ENCODE measurements around the gene AIFM3. TPM values are rescaled to one million over a fixed set of nuclear protein-coding genes. Genes with fewer than 3 reads are reported as not detected.

Gene AIFM3
- total RNA-seq, 2 experiments from 2014 or later, result 0.14 TPM; not detected in 1

- H3K27ac Mint-ChIP-seq, result no peak overlapping the region
- peaks cover 3% of the 10 kb centered on the region for H3K36me3 Mint-ChIP-seq
- peaks cover 10% of the 10 kb centered on the region for H3K4me1 Mint-ChIP-seq
- H3K4me3 Mint-ChIP-seq, result no peak overlapping the region
- no peaks in the 10 kb centered on the region for H3K27me3 Mint-ChIP-seq
- DNase-seq, result no peak
- H3K9me3 Mint-ChIP-seq, result no peaks in the 10 kb centered on the region
These were observed 27.3 kb downstream of the AIFM3 start for GRCh38 chr22:20994128-20994901.

- DNase-seq, result no peak
- H3K27ac Mint-ChIP-seq, result no peak overlapping the region
- H3K36me3 Mint-ChIP-seq, result peaks cover 3% of the 10 kb centered on the region
- no peak overlapping the region for H3K4me3 Mint-ChIP-seq
- H3K27me3 Mint-ChIP-seq, result no peaks in the 10 kb centered on the region
- H3K4me1 Mint-ChIP-seq, result peaks cover 6% of the 10 kb centered on the region
- H3K9me3 Mint-ChIP-seq, result no peaks in the 10 kb centered on the region
These were observed 27.8 kb downstream of the AIFM3 start for GRCh38 chr22:20994902-20995241.

DNA sequence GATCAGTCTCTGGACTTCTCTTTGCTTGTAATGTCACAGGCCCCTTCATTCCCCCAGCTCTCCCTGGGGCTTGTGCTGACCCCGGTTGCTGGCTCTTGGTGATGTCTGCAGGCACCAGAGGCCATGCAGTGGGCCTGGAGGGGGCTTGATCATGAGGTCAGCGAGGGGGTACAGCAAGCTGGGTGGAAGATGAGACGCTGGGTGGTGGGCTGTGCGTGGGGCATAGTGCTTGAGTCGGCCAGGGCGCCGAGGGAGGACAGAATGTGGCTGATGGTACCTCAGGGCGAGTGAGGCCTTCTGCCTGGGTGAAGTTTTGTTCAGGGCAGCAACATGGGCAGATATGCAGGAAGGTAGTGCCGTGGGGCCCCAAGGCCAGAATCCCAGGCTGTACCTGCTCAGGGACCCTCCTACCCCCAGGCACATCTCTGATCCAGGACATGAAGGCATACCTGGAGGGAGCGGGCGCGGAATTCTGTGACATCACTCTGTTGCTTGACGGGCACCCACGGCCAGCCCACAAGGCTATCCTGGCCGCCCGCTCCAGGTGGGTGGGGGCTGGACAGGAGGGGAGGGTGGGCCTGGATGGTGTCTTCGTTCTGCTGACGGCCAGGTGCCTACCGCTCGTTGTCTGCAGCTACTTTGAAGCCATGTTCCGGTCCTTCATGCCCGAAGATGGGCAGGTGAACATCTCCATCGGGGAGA lies 28.4 kb downstream of the AIFM3 start:
- Mint-ChIP-seq H3K9me3 (no peaks in the 10 kb centered on the region), H3K27ac (no peak overlapping the region), H3K27me3 (no peaks in the 10 kb centered on the region)

GRCh38 chr22:20996031-20996410 lies 29.0 kb downstream of the AIFM3 start:
- H3K4me1 Mint-ChIP-seq, result peaks cover 9% of the 10 kb centered on the region

More for the DNA sequence above, 28.4 kb downstream of the AIFM3 start:
- Mint-ChIP-seq H3K4me3 (no peak overlapping the region), H3K4me1 (peaks cover 9% of the 10 kb centered on the region), H3K36me3 (peaks cover 6% of the 10 kb centered on the region)
- no peak for DNase-seq

GRCh38 chr22:20996598-20997535 lies 29.8 kb downstream of the AIFM3 start:
- Mint-ChIP-seq H3K36me3 (peaks cover 9% of the 10 kb centered on the region), H3K27me3 (no peaks in the 10 kb centered on the region), H3K27ac (peak overlapping the region; percentile 19)

More at GRCh38 chr22:20996031-20996410, 29.0 kb downstream of the AIFM3 start:
- Mint-ChIP-seq H3K4me3 (no peak overlapping the region), H3K27ac (no peak overlapping the region), H3K27me3 (no peaks in the 10 kb centered on the region), H3K9me3 (no peaks in the 10 kb centered on the region), H3K36me3 (peaks cover 6% of the 10 kb centered on the region)
- no peak for DNase-seq

GRCh38 chr22:20997536-20998257 lies 30.6 kb downstream of the AIFM3 start:
- Mint-ChIP-seq H3K27me3 (no peaks in the 10 kb centered on the region), H3K4me1 (peaks cover 12% of the 10 kb centered on the region), H3K36me3 (peaks cover 9% of the 10 kb centered on the region), H3K4me3 (no peak overlapping the region), H3K27ac (peak overlapping the region; percentile 19), H3K9me3 (no peaks in the 10 kb centered on the region)
- DNase-seq, result no peak

More at GRCh38 chr22:20996598-20997535, 29.8 kb downstream of the AIFM3 start:
- H3K4me3 Mint-ChIP-seq, result no peak overlapping the region
- H3K9me3 Mint-ChIP-seq, result no peaks in the 10 kb centered on the region
- H3K4me1 Mint-ChIP-seq, result peaks cover 12% of the 10 kb centered on the region
- DNase-seq, result no peak

GRCh38 chr22:20998411-20999336 lies 31.6 kb downstream of the AIFM3 start:
- H3K27me3 Mint-ChIP-seq, result no peaks in the 10 kb centered on the region
- H3K36me3 Mint-ChIP-seq, result peaks cover 9% of the 10 kb centered on the region
- no peak for DNase-seq
- H3K27ac Mint-ChIP-seq, result peak overlapping the region; percentile 16
- no peak overlapping the region for H3K4me3 Mint-ChIP-seq
- H3K9me3 Mint-ChIP-seq, result no peaks in the 10 kb centered on the region
- peaks cover 14% of the 10 kb centered on the region for H3K4me1 Mint-ChIP-seq

DNA sequence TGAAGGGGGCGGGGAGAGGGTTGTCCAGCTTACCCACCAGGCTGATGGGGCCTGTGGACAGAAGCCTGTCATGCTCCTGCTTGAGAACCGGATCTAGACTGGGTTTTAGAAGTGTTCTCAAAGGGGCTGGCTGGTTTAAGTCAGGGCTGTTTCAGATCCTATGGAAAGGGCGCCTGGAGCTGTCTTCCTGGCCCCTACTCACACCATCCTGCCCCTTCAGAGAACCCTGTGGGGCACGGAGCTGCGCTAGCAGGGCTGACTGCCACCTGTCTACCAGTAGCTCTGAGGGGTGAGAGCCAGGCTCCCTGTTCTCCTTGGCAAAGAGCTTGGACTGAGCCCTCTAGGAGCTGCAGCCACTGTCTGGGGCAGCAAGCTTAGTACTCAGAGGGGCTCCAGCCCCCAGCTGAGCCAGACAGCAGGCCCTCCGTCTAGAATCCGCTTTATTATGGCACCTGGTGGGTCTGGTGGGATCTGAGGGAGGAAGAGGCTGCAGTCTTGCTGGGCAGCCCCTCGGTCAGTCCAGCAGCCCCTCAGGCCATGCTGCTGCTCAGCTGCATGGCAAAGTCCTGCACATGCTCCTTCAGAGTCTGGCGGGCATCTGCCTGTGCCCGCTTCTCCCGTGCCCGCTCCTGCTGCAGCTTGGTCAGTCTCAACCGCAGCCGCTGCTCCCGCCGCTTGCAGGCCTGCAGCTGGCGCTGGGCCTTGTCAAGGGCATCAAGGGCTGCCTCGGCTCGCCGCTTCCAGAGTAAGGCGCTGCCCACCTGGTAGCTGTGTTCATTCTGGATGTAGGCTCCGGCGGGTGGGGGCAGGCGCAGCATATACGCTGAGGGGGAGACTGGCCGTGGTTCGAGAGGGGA lies 32.5 kb downstream of the AIFM3 start:
- peaks cover 12% of the 10 kb centered on the region for H3K36me3 Mint-ChIP-seq
- peaks cover 18% of the 10 kb centered on the region for H3K4me1 Mint-ChIP-seq
- no peaks in the 10 kb centered on the region for H3K27me3 Mint-ChIP-seq
- peak overlapping the region; percentile 99 for H3K27ac Mint-ChIP-seq
- peak overlapping the region; percentile 95 for H3K4me3 Mint-ChIP-seq
- no peak for DNase-seq
- H3K9me3 Mint-ChIP-seq, result no peaks in the 10 kb centered on the region

DNA sequence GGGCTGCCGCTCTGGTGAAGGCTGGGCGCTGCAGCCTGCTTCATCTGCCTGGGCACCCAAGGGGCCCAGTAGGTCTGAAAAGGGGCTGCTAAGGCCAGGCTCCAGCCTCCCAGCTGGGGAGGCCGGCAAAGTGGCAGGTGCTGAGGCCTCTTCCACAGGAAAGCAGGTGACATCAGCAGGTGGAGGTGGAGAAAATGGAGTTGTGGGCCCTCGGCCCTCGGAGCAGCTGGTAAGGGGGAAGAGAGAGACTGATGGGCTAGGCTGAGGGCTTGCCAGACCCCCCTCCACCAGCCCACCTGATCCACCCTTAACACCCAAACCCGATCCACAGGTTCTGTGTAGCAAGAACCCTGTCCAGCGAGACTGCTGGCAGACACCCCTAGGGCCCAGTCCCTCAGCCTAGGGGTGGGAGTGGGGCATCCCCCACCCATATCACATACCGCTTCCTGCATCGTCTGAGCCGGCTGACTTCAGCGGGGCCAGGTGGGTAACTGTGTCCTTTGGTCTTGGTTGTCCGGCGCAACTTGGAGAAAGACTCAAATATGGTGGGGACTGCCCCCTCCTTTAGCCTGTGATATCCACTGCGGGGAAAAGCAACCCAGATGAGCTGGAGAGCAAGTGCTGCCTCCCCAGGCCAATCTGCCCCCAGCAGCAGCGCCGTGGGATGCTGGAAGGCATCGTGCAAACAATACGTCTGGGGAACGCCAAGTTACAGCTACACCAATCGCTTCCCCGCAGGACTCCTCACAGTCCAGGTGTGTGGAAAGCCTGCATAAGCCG lies 33.3 kb downstream of the AIFM3 start:
- Mint-ChIP-seq H3K36me3 (peaks cover 11% of the 10 kb centered on the region), H3K4me1 (peaks cover 18% of the 10 kb centered on the region), H3K9me3 (no peaks in the 10 kb centered on the region), H3K27me3 (no peaks in the 10 kb centered on the region), H3K4me3 (peak overlapping the region; percentile 95), H3K27ac (peak overlapping the region; percentile 99)
- no peak for DNase-seq

DNA sequence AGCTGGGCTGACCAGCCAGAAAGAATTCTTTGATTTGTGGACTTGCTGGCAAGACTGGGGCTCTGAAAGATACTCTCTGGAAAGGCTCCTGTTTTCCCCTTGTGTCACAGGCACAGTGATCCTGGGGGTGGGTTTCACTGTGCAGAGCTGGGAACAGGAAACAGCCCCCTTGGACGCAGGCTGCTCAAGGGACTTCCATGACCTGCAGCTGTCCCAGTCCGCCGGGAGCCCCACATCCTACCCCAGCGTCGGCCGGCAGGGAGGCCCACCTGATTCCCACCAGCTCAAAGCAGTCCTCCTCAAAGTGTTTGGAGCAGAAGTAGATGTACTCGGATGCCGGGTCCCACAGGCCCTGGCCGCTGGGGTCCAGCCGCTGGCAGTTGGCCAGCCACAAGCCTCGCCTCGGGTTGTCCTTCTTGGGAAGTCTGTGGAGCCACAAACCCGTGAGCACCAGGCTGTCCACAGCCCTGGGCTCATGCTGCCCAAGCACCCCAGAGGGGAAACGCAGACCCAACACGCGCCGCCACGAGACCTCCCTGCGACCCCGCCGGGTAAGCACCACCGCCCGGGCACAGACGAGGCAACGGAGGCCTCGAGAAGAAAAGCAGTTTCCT lies 34.0 kb downstream of the AIFM3 start:
- no peaks in the 10 kb centered on the region for H3K9me3 Mint-ChIP-seq
- H3K27ac Mint-ChIP-seq, result peak overlapping the region; percentile 99
- peaks cover 18% of the 10 kb centered on the region for H3K4me1 Mint-ChIP-seq
- peaks cover 11% of the 10 kb centered on the region for H3K36me3 Mint-ChIP-seq
- peak overlapping the region; percentile 95 for H3K4me3 Mint-ChIP-seq
- DNase-seq, result no peak
- H3K27me3 Mint-ChIP-seq, result no peaks in the 10 kb centered on the region

DNA sequence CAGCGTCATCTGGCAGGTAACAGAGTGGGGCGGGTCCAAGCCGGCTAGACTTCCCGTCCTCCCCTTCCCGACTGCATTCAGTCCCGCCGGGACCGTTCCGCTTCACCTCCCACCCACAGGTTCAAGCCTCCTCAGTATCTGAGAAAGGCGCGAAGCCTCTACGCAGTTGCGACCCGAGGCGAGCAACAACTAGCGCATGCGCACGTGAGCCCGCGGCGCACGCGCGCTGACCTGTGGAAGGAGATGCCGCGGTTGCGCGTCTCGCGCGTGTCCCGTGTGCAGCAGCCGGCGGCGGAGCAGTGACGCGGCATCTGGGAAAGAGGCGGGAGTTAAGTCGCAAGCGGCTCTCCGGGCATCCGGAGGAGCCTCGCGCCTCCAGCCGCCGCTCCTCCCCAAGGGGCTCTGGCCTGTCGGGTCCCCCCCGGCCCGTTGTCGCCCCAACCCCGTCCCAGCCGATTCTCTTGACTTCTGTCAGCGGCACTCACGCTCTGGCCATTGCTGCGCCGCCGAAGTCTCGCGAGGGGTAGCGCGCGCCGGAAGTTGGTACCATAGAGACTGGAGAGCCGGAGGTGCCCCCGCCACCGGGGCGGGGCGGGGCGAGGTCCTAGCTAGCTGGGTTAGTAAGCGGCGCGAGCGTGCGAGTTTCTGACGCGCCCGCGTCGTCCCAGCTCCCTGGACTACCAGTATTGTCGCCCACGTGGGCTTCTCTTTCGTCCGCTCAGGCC lies 34.7 kb downstream of the AIFM3 start, which contains the start of gene THAP7:
TSS of gene THAP7 (minus strand) at position 518 of the 725 bp plus-strand sequence. CDS start at position 311, 207 bp downstream.
- peak; percentile 97 for DNase-seq
- no peaks in the 10 kb centered on the region for H3K27me3 Mint-ChIP-seq
- peaks cover 18% of the 10 kb centered on the region for H3K4me1 Mint-ChIP-seq
- H3K36me3 Mint-ChIP-seq, result peaks cover 11% of the 10 kb centered on the region
- H3K27ac Mint-ChIP-seq, result peak within 1 kb of the TSS; percentile 99
- peak within 1 kb of the TSS; percentile 95 for H3K4me3 Mint-ChIP-seq
- no peaks in the 10 kb centered on the region for H3K9me3 Mint-ChIP-seq

Data from activated naive CD8-positive, alpha-beta T cell treated with anti-CD3 and anti-CD28 coated beads for 36 hours (primary cell).